GM19452 (cell line): ENCODE results near the gene ETS1.
A peak's percentile ranks its signal among the peaks of the same experiment; 100 is the strongest.

Experiments used
- ATAC-seq: cut with Tn5 transposase; IDR thresholded peaks from one replicate; pipeline ENCODE4 v1.9.1; 2021; ENCODE audit not compliant: unreplicated experiment

The ETS1 gene

GRCh38 chr11:128596250-128596649, 8.9 kb upstream of the ETS1 start:
- no peak for ATAC-seq

- no peak for ATAC-seq
Measured at GRCh38 chr11:128595775-128596174, 8.4 kb upstream of the ETS1 start.

- ATAC-seq = no peak
Measured at GRCh38 chr11:128595221-128595620, 7.9 kb upstream of the ETS1 start.

DNA sequence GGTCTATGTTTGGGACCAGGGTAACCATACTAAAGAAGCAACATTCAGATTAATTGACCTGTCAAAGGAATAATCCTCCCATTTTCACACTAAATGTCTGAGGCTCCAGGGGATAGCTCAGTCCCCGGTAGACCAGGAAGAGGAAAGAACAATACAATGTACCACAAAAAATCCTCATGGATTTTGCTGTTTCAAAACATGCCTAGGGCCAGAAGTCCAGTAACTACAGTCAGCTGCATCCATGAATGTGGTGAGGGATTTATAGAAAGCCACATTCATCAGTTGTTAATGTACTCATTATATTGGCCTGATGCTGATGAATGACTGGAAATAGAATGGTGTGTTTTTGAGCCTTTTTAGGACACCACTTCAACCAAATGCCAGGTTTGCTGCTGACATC, 6.9 kb upstream of the ETS1 start:
- ATAC-seq = no peak

GRCh38 chr11:128593281-128593680, 5.9 kb upstream of the ETS1 start:
- no peak for ATAC-seq

GRCh38 chr11:128592454-128592853, 5.1 kb upstream of the ETS1 start:
- no peak for ATAC-seq

DNA sequence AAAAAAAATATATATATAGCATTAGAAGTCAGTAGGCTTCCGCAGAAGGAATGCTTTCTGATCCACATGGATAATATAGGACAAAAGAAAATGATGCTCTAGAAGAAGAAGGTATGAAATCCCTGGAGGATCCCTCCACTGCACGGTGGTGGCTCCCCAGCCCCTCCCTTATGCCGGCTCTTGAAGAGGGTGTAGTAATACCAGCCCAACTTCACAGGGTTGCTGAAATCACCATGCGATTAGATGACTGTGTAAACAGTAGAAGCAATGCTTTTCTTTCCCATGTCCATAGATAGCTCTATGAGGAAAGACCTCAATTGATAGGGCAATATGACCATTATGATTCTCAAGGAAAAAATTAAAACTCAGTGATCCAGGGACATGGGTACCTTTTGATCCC, 3.2 kb upstream of the ETS1 start:
- no peak for ATAC-seq

GRCh38 chr11:128589998-128590397, 2.6 kb upstream of the ETS1 start:
- no peak for ATAC-seq

- no peak for ATAC-seq
Measured at GRCh38 chr11:128588093-128588492, 735 bp upstream of the ETS1 start.

- ATAC-seq = no peak
Measured at GRCh38 chr11:128586689-128587088, 669 bp downstream of the ETS1 start.

- ATAC-seq = no peak
Measured at GRCh38 chr11:128585498-128586238, 1.7 kb downstream of the ETS1 start.

DNA sequence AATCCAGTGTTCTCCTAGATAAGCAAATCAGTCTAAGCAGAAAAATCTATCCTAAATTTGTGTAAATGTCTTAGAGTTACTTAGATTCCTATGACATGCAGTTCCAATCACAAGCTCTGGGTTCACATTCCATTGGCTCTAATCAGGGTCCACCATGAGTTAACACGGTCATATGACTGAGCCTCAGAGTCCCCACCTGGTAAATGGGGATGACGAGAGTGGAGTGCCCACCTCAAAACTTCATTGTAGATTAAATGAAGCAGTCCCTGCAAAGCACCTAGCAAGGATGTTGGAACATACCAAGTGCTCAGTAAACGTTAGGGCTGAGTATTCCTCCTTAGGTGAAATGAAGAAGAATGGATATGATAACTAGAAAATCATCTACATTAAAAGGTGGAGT, 3.1 kb downstream of the ETS1 start:
- ATAC-seq = no peak

- no peak for ATAC-seq
Measured at GRCh38 chr11:128582496-128583366, 4.6 kb downstream of the ETS1 start.

DNA sequence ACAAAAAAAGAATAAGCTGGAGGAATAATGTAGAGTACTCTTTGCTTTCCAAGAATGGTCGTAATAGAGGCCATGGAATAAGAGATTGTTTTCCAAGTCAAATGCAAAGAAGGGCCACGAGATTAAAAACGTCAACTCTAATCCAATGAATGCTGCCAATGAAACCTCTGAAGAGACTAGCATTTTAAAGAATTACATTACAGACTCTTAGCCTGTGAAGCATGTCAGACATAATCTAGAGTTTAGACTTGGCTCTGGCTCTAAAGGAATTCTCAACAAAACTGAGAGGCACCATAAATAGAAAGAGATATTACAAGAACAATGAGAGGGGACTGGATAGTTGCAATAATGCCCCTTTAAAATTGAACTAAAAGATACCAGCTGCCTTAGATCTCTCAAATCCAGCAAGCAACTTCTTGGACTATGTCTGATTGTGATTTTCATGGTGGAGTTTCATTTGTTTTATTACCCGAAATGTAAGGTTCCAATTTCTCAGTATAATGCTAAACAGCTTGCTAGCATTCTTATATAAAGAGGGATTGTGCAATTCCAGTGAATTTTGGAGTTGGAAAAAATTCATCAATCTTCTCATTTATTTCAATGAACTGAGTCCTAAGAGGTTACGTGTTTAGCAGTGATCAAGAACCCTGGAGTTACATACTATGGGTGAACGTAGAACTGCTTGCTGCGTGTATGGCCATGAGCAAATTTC, 5.6 kb downstream of the ETS1 start:
- no peak for ATAC-seq

GRCh38 chr11:128580612-128581011, 6.7 kb downstream of the ETS1 start:
- ATAC-seq = no peak

GRCh38 chr11:128579798-128580504, 7.4 kb downstream of the ETS1 start:
- peak; percentile 79 for ATAC-seq

DNA sequence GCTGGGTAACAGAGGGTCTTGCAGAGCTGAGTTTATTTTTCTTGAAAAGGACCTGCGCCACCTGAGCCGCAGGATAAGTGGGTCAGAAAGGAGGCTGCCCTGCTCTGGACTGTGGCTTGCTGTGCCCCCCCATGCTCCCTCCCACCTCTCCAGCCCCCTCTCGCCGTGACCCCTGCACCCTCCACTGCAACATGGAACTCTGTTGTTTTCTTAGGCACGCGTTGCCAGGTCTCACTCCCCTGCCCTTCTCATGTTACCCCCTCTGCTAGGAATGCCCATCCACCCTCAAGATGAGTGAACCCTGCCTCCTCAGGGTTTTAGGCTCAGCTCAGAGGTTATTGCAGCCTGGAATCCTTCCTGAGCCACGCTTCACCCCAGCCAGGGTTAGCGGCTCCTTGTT, 10.8 kb downstream of the ETS1 start:
- ATAC-seq = no peak

DNA sequence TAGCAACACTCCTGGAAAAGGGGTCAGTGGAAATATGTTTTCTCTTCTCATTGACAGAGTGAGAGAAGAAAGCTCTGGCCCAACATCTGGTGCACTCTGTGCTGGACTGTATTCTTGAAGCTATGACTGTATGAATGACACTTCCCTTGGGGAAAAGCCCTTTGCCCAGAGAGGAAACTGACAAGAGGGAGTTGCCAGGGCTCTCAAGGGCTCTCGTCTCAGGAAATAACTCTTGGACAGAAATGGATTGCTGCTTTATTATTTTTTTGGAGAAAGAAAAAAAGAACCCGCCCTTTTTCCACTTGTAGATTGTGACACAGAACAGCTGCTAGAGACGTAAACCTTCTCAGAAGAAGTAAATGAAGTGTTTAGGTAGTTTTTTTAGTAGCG, 11.4 kb downstream of the ETS1 start:
- no peak for ATAC-seq

DNA sequence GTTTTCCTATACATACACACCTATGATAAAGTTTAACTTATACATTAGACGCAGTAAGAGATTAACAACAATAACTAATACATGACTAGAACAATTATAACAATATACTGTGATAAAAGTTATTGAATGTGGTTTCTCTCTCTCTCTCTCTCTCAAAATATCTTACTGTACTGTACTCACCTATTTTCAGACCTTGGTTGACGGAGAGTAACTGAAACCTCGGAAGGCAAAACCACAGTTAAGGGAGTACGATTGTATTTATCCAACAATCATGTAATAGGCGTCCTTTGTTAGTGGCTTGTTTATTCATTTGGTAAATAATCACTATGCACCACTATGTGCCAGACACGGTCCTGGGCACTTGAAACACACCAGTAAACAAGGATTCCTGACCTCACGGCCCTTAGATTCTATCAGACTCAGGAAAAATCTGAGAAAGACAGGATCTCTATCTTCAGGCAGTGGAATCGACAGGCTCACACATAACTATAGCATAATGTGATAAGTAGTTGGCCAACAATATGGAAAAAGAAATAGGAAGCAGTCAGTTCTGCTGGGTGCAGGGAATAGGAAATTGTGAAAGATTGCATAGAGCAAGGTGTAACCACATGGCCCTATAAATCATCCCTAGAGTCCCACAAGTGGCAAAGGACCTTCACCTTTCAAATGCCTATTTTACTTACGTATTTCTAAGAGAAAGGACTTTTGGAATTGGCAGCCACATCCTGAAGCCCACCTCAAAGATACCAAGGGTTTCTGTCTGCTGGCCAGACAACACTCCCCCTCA, 12.0 kb downstream of the ETS1 start:
- no peak for ATAC-seq

DNA sequence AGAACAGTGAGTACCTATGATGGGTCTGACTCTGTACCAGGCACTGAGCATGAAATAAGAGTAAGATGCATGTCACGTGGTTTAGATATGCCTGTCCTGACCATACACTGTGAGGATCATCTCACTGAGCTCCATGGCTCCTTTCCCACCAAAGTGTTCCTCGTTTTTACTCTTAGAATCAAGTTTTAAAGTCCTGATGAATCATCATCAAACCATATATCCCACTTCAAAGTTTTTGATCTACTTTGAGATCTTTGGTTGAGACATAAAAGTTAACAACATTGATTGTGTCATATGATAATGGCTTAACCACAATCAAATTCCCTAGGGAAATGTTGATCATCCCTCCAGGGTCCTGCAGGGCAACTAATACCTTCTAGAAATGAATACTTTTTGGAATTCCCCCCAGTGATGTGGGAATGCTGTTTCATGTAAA, 12.8 kb downstream of the ETS1 start:
- ATAC-seq = no peak
